Measurements from ENCODE around the gene ZNF621. TPM values are rescaled to one million over a fixed set of nuclear protein-coding genes. Genes with fewer than 3 reads are reported as not detected.

ZNF621 gene
- total and polyA plus RNA-seq, 2 of the 8 experiments (the other 6 are each of a cell fraction or from before 2014, with no cell fraction given): 10.9 to 15.4 TPM

GRCh38 chr3:40572588-40572987 lies 47.8 kb downstream of the ZNF621 start (continued):
- TF ChIP-seq CHD2 (IDR thresholded peaks at IDR 0.05; ENCODE audit: low read length): no peak

Measured in H1 (cell line).